ENCODE data around the gene MUC4.
"Not testable (repeated sequence)": the region's sequence is repeated elsewhere in the genome, so short reads cannot be mapped to it uniquely, and the experiment has no call there.

- TF ChIP-seq POLR2A, POLR2AphosphoS5 (IDR thresholded peaks at IDR 0.05): not testable (repeated sequence)
Observed at GRCh38 chr3:195722139-195722995, 89.4 kb downstream of the MUC4 start.

Measured in upper lobe of left lung (tissue), 4 donors.